PC-9 (cell line): ENCODE results near the gene COIL. TPM values are rescaled to one million over a fixed set of nuclear protein-coding genes. Genes with fewer than 3 reads are reported as not detected.
"Not testable (repeated sequence)": the region's sequence is repeated elsewhere in the genome, so short reads cannot be mapped to it uniquely, and the experiment has no call there.

Source experiments
- BruUV-seq: library from RNA; stranded (reverse); fragments of 400-500 nt; replicated peaks from 2 replicates; lab custom pipeline; 2021; lab: Mats Ljungman, UMichigan
- CTCF ChIA-PET: fragments of 300-600 bp; sonication (Branson Sonifier 250); formaldehyde crosslinking; loops from one replicate; lab custom pipeline; 2022; ENCODE audit warnings: antibody characterized with exemption; lab: Charles Lee
- POLR2A ChIA-PET: fragments of 300-600 bp; sonication (Branson Sonifier 250); formaldehyde crosslinking; loops from one replicate; lab custom pipeline; 2022; ENCODE audit warnings: antibody characterized with exemption; ENCODE audit not compliant: unreplicated experiment; lab: Charles Lee
- DNase-seq, 2 experiments: peaks; one replicate each; pipeline versions ENCODE4 v3.0.0 to v3.0.0-alpha.2; 2015 to 2022; ENCODE audit warnings: mixed read lengths in 1 of 2
- H2AFZ ChIP-seq: fragments of 200-600 bp; sonication (generic); 2 replicates; pipeline ENCODE4 v1.8.1; 2017; ENCODE audit warnings: antibody characterized with exemption
- H3F3A ChIP-seq: fragments of 200-600 bp; sonication (generic); 2 replicates; pipeline ENCODE4 v1.8.1; 2017; ENCODE audit warnings: antibody characterized with exemption, mild to moderate bottlenecking, low read depth; ENCODE audit not compliant: insufficient read depth
- H3K27ac ChIP-seq: fragments of 200-600 bp; sonication (generic); 2 replicates; pipeline ENCODE4 v1.6.1; 2016; ENCODE audit warnings: mixed run types
- H3K27me3 ChIP-seq: fragments of 200-600 bp; sonication (generic); 2 replicates; pipeline ENCODE4 v1.6.1; 2016; ENCODE audit warnings: low read depth, mixed run types; ENCODE audit not compliant: insufficient read depth
- H3K36me3 ChIP-seq: fragments of 200-600 bp; sonication (generic); 2 replicates; pipeline ENCODE4 v1.6.1; 2016; ENCODE audit warnings: low read depth, mixed run types
- H3K4me1 ChIP-seq: fragments of 200-600 bp; sonication (generic); replicated peaks from 2 replicates; pipeline ENCODE4 v1.6.1; 2016; ENCODE audit warnings: mixed run types; ENCODE audit not compliant: insufficient read depth
- H3K4me2 ChIP-seq: fragments of 200-600 bp; sonication (generic); 2 replicates; pipeline ENCODE4 v1.6.1; 2017; ENCODE audit warnings: mixed run types
- H3K4me3 ChIP-seq: fragments of 200-600 bp; sonication (generic); 2 replicates; pipeline ENCODE4 v1.6.1; 2016; ENCODE audit warnings: mixed run types
- H3K79me2 ChIP-seq: fragments of 200-600 bp; sonication (generic); 2 replicates; pipeline ENCODE4 v1.6.1; 2017; ENCODE audit warnings: low read depth, mixed run types
- H3K9me2 ChIP-seq: fragments of 200-600 bp; sonication (generic); 2 replicates; pipeline ENCODE4 v1.8.1; 2017; ENCODE audit warnings: mild to moderate bottlenecking; ENCODE audit not compliant: insufficient read depth
- H3K9me3 ChIP-seq: fragments of 200-600 bp; sonication (generic); 2 replicates; pipeline ENCODE4 v1.8.1; 2016; ENCODE audit warnings: low read depth; ENCODE audit not compliant: insufficient read depth
- H4K20me1 ChIP-seq: fragments of 200-600 bp; sonication (generic); 2 replicates; pipeline ENCODE4 v1.8.1; 2017; ENCODE audit not compliant: insufficient read depth
- EZH2 ChIP-seq: fragments of 200-600 bp; sonication (generic); IDR thresholded peaks from 2 replicates; pipeline ENCODE4 v1.8.0; 2017; ENCODE audit warnings: antibody characterized with exemption, low read depth
- intact Hi-C: fragments of 100-400 bp; cut with micrococcal nuclease; formaldehyde crosslinking; loops from one replicate; pipeline ENCODE4 v1.10.0; 2022; ENCODE audit not compliant: unreplicated experiment
- total RNA-seq: library from RNA; stranded (reverse); gene quantifications from 2 replicates; pipeline ENCODE4 v1.2.3, GENCODE V29; 2021
- TF ChIP-seq, protein P1 (sequence below): fragments of 200-600 bp; sonication (generic); conservative IDR thresholded peaks from 2 replicates; pipeline ENCODE4 v1.6.1; 2017; ENCODE audit warnings: mixed run types, antibody characterized with exemption, mild to moderate bottlenecking, moderate library complexity

The COIL gene
- total RNA-seq, 1 experiment from 2014 or later, result 19.0 TPM

DNA sequence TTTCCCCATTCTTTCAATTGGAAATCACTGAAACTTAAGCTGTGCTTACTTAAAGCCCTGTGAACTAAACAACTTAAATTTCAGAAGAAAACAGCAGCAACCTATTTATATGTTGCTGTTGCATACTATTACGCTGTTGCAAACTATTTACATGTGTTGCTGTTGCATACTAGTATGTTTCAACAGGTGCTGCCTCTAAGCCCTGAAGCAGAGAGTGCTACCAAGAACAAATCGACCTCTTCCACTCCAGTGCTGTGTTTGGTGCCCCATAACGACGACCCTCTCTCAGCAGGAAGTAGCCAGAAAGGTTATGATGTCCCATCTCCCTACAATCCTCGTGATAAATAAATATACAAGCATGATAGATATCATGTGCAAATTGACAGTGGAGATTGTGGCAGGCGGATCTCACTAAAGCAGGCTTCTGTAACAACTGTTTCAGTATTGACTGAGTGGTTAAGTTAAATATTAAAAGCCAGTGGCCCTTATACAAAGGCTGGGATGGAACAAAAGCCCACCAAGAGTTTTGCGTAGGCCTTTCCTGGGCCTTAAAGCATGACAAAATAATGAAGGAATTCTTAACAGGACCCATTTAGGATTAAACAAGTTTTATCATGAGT lies 11.4 kb upstream of the COIL start:
- Histone ChIP-seq H3K36me3 (no peaks in the 10 kb centered on the region), H3K27ac (no peak overlapping the region), H3K4me3 (no peak overlapping the region), H4K20me1 (no peaks in the 10 kb centered on the region), H3K4me2 (no peak overlapping the region), H3K27me3 (no peaks in the 10 kb centered on the region), H3K9me3 (no peaks in the 10 kb centered on the region; the same call in 1 of the 2 replicates), H3K9me2 (no peaks in the 10 kb centered on the region), H3K4me1 (peaks cover 19% of the 10 kb centered on the region), H3F3A (peaks cover 7% of the 10 kb centered on the region; the same call in 1 of the 2 replicates), H2AFZ (no peak overlapping the region), H3K79me2 (no peaks in the 10 kb centered on the region)
- no peak for TF ChIP-seq EZH2
- TF ChIP-seq, protein P1, sequence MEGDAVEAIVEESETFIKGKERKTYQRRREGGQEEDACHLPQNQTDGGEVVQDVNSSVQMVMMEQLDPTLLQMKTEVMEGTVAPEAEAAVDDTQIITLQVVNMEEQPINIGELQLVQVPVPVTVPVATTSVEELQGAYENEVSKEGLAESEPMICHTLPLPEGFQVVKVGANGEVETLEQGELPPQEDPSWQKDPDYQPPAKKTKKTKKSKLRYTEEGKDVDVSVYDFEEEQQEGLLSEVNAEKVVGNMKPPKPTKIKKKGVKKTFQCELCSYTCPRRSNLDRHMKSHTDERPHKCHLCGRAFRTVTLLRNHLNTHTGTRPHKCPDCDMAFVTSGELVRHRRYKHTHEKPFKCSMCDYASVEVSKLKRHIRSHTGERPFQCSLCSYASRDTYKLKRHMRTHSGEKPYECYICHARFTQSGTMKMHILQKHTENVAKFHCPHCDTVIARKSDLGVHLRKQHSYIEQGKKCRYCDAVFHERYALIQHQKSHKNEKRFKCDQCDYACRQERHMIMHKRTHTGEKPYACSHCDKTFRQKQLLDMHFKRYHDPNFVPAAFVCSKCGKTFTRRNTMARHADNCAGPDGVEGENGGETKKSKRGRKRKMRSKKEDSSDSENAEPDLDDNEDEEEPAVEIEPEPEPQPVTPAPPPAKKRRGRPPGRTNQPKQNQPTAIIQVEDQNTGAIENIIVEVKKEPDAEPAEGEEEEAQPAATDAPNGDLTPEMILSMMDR, result no peak
- ChIA-PET POLR2A (no interaction called here), CTCF (no interaction called here)
- intact Hi-C loops, result loop anchor here (2.0 kb wide), 1 partner anchor 45 kb away; no protein-coding TSS in a partner anchor
- no peak for DNase-seq
- BruUV-seq, result no TSS peak

DNA sequence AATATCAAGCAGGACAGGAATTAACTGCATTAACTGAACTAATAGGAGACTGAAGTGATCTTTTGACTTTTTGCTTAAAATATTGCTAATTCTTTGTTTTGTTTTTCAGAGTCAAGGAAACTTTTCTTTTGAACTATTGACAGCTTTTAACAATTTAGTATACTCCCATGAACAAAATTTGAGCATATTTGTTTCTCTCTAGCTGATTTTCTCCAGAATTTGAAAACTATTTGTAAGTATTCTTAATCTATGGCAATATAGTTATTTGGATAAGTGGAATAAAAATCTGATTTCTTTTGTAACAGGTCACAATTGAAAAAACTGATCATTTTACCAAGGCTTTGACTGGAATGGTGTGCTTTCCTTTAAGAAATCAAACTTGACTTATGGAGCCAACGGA lies 10.1 kb upstream of the COIL start:
- Histone ChIP-seq H3K4me3 (no peak overlapping the region), H3K4me1 (peaks cover 16% of the 10 kb centered on the region), H2AFZ (no peak overlapping the region), H3K9me3 (no peaks in the 10 kb centered on the region; the same call in 1 of the 2 replicates), H3K27me3 (no peaks in the 10 kb centered on the region), H3K27ac (no peak overlapping the region), H3F3A (peaks cover 7% of the 10 kb centered on the region; the same call in 1 of the 2 replicates), H3K79me2 (no peaks in the 10 kb centered on the region), H4K20me1 (no peaks in the 10 kb centered on the region), H3K36me3 (no peaks in the 10 kb centered on the region), H3K9me2 (no peaks in the 10 kb centered on the region), H3K4me2 (no peak overlapping the region)
- ChIA-PET CTCF (no interaction called here), POLR2A (no interaction called here)
- no peak for DNase-seq
- TF ChIP-seq, protein P1, result no peak
- TF ChIP-seq EZH2, result no peak
- intact Hi-C loops, result no loop called here
- no TSS peak for BruUV-seq

DNA sequence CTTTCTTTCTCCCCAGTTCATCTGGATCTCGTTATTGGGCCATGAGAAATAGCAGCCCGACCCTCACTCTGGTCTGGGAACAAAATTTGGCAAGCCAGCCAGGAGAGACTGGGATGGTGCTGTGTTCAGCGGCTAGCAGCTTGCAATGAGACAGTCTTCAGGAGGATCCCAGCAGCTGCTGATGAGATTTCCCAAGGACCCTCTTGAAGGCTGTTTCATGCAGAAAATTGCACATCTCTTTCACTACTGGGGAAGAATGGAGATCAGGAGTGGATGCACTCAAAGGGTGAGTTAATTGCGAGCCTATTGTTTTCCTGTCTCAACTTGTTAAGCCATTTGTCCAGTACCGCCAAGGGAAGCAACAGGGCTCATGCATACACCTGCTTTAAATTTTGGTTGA lies 5.5 kb upstream of the COIL start:
- no peaks in the 10 kb centered on the region for H3K79me2 ChIP-seq
- no peaks in the 10 kb centered on the region for H3F3A ChIP-seq
- H3K27ac ChIP-seq, result no peak overlapping the region
- H3K4me2 ChIP-seq, result no peak overlapping the region
- intact Hi-C loops, result no loop called here
- 0 out of 2 replicates have a peak overlapping the region, but pooled peaks have one; percentile 24 for H2AFZ ChIP-seq
- no peaks in the 10 kb centered on the region; the same call in 1 of the 2 replicates for H3K9me3 ChIP-seq
- no TSS peak for BruUV-seq
- TF ChIP-seq, protein P1, result no peak
- no peak overlapping the region for H3K4me3 ChIP-seq
- no peak for DNase-seq
- H3K9me2 ChIP-seq, result no peaks in the 10 kb centered on the region
- H3K36me3 ChIP-seq, result no peaks in the 10 kb centered on the region
- no peaks in the 10 kb centered on the region for H4K20me1 ChIP-seq
- ChIA-PET POLR2A (no interaction called here), CTCF (no interaction called here)
- H3K4me1 ChIP-seq, result peaks cover 2% of the 10 kb centered on the region
- H3K27me3 ChIP-seq, result no peaks in the 10 kb centered on the region

DNA sequence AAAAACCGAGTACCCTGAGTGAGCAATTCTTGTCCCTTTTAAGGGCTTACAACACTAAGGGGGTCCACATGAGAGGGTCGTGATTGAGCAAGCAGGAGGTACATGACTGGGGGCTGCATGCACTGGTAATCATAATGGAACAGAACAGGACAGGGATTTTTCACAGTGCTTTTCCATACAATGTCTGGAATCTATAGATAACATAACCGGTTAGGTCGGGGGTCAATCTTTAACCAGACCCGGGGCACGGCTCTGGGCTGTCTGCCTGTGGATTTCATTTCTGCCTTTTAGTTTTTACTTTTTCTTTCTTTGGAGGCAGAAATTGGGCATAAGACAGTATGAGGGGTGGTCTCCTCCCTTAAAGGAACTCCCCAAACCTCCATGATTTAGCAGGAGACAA lies 4.8 kb upstream of the COIL start:
- H3K27me3 ChIP-seq, H3K79me2 ChIP-seq, POLR2A ChIA-PET, H3K9me2 ChIP-seq, H3K27ac ChIP-seq, H4K20me1 ChIP-seq, H3K4me2 ChIP-seq, H3K4me1 ChIP-seq, H3F3A ChIP-seq, H3K4me3 ChIP-seq, intact Hi-C loops, H3K9me3 ChIP-seq, H2AFZ ChIP-seq, H3K36me3 ChIP-seq, BruUV-seq, CTCF ChIA-PET, DNase-seq: not testable (repeated sequence)

DNA sequence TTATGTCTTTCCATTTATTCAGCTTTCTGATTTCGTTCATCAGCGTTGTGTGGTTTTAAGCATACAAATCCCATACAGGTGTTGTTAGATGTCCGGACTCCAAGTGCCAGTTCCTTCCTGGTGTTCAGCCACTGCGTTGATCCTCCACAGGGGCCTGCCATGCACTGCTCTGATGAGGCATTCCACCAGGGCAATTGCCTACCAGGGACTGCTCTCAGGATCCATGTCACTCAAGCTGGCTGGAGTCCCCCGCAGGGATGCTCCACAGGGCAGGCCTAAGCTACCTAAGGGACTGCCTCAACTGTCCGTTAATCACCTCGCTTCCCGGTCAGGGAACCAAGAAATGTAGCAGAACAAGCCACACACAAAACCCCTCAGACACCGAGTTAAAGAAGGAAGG lies 4.4 kb upstream of the COIL start:
- intact Hi-C loops, result not testable (repeated sequence)

More for the DNA sequence above, 4.4 kb upstream of the COIL start:
- H2AFZ ChIP-seq, H3K79me2 ChIP-seq, H3K9me3 ChIP-seq, H3K36me3 ChIP-seq, POLR2A ChIA-PET, DNase-seq, BruUV-seq, H3F3A ChIP-seq, H4K20me1 ChIP-seq, H3K27me3 ChIP-seq, H3K9me2 ChIP-seq, H3K4me3 ChIP-seq, H3K4me1 ChIP-seq, CTCF ChIA-PET, H3K4me2 ChIP-seq, H3K27ac ChIP-seq: not testable (repeated sequence)
